HG02623 (cell line): Measurements from ENCODE around the gene ICE1.
"Not testable (repeated sequence)": the region's sequence is repeated elsewhere in the genome, so short reads cannot be mapped to it uniquely, and the experiment has no call there.

Source experiments
- ATAC-seq: cut with Tn5 transposase; IDR thresholded peaks from one replicate; pipeline ENCODE4 v1.9.1; 2021; ENCODE audit warnings: moderate library complexity; ENCODE audit not compliant: unreplicated experiment

The ICE1 gene

DNA sequence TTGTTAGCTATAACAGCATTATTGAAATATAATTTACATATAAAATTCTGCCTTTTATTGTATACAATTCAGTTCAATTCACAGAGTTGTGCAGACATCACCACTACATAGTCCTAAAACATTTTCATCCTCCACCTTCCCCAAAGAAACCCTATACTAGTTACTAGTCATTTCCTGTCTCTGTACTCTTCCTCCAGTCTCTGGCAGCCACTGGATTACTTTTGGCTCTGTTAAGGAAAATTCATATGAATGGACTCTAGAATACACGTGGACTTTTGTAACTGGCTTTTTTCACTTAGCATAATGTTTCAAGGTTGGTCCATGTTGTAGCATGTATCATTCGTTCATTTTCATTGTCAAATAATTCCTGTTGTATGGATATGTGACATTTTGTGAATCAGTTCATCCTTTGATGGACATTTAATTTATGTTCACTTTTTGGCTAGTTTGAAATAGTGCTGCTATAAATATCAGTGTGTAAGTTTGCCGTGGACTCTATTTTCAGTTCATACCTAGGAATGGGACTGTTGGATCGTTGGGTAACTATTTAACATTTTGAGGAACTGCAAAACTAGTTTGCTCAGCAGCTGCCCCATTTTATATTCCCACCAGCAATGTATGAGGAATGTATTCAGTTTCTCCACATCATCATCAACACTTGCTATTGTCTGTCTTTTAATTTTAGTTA is 9.7 kb downstream of the ICE1 start:
- no peak for ATAC-seq

DNA sequence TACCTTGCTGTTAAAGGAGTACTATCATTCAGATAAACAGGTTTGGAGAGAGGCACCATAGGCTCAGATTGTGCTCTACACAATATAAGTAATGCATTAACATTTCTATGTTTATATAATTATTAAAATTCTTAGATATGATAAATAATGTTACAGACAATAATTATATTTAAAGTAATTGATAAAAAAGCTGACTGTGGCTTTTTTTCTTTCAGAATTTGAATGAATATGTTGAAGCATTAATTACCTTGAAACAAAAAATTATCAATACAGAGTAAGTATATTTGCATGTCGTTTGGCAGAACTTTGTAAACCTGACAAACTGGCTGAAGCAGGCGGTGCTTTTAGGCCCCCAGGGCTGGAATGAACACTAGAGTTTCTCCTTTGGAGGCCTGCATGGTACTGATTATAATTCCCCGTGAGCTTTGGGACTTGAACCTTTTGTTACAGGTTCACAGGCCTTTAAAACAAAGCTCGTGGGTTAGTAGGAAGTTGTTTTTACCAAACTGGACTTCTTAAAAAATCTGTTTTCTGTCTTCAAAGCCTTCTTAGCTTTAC is 13.8 kb downstream of the ICE1 start:
- ATAC-seq: no peak

- no peak for ATAC-seq
Observed at GRCh38 chr5:5437227-5438172, 15.0 kb downstream of the ICE1 start.

GRCh38 chr5:5451863-5452262 is 29.4 kb downstream of the ICE1 start:
- no peak for ATAC-seq

- no peak for ATAC-seq
Observed at GRCh38 chr5:5453131-5453530, 30.7 kb downstream of the ICE1 start.

GRCh38 chr5:5454391-5454790 is 31.9 kb downstream of the ICE1 start:
- no peak for ATAC-seq

- ATAC-seq: no peak
Observed at GRCh38 chr5:5456858-5457257, 34.4 kb downstream of the ICE1 start.

GRCh38 chr5:5460311-5460710 is 37.8 kb downstream of the ICE1 start:
- ATAC-seq: no peak

GRCh38 chr5:5461012-5461411 is 38.5 kb downstream of the ICE1 start:
- no peak for ATAC-seq

DNA sequence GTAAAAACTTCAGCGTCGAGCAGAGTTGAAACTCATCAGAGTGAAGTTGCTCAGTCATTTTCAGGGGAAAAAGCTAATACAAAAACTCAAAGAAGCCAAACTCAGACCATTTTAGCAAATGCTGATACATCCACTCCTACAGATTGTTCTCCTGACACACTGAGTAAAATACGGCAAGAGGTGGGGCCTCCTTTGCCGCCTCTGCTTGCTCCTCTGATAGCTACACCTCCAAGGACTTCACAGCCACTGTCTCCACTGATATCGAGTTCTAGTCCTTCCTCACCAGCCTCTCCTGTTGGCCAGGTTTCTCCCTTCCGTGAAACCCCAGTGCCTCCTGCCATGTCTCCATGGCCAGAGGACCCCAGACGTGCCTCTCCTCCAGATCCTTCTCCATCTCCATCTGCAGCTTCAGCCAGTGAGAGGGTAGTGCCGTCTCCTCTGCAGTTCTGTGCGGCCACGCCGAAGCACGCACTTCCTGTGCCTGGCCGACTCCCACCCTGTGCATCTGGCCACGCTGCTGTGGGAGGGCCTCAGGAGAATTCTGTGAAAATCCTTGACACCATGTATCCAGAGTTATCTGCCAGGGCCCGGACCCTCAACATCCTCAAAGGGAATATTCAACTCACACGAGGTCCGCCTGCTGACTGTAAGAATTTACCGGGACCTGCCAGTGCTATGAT is 41.7 kb downstream of the ICE1 start:
- no peak for ATAC-seq

DNA sequence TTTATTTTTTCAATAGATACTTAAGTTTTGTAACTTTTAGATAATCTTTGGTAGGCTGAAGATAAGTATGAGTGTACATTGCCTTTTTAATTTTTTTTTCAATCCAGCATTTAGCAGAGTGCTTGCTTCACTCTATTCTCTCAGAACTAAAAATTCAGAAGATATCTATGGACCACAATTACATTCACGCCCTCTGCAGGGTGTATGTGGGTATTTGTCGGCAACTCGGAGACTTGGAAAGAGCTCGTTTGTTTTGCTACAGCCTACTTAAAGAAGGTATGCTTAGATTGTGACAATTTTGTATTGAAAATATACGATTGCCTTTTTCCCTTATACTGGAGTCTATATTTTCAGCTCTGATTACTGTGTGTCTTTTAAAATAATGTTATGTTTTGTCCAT is 43.8 kb downstream of the ICE1 start:
- ATAC-seq: no peak

DNA sequence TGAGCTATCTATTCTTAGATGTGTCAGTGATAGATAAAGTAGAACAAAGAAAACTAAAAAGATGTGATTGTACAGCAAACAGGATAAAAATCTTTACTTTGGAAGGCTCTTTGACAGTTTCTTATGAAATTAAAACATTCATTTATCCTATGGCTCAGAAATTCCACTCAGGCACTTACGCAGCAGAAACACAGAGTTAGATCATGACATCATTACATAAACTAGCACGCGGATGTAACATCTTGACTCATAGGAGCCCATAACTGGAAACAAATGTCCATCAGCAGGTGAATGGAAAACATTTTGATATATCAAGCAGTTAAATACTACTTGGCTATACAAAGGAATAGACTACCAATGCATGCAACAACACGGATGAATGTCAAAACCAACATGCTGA is 45.3 kb downstream of the ICE1 start:
- no peak for ATAC-seq

DNA sequence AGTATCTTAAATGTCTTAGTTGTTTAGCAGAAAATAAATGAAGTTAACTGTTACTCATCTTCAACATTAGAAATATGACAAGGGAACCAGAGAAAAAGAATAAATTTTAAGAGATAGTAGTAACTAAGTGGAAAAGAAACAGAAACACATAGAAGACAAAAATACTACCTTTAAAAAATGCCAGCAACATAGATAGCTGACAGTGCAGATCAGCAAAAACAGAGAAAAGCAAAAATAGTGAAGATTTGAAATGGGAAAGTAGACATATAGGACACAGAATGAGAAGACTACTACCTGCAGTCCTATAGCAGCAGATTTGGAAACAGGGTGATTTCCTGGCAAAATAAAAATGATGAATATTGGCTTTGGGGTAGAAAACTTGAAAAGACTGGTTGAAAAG is 48.5 kb downstream of the ICE1 start:
- ATAC-seq: no peak

DNA sequence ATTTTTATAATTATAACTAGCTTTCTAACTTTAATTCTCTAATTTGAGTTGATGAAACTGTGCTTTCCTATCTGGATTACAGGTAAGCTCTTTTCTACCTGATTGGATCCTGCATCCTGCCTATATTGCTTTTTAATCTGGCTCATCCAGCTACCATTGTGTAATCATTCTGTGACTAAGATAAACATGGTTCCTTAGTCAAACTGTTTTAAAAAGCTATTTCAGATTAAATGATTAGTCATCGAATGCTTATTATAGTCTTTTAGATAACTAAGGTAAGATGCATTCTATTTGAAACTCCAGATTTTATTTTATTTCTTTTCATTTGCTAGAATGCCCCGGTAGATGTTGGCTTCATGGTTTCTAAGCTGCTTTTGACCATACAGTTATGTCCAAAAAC is 50.7 kb downstream of the ICE1 start:
- no peak for ATAC-seq

DNA sequence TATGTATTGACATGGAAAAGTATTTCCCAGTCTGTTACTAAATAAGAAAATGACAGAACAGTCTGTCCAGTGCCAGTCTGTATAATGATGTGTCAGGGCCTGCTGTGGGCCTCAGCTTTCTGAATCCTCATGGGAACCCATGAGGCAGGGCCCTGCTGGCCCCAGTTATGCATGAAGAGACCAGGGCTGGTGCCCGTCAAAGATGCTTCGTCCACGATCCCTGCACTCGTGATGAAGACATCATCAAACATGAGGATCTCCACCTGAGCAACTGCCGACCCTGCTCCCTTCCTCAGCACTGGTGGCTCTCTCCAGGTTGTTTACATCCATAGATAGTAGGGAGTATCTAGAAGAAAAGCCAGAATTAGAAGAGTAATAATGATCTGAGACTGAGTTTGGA is 52.5 kb downstream of the ICE1 start:
- no peak for ATAC-seq

DNA sequence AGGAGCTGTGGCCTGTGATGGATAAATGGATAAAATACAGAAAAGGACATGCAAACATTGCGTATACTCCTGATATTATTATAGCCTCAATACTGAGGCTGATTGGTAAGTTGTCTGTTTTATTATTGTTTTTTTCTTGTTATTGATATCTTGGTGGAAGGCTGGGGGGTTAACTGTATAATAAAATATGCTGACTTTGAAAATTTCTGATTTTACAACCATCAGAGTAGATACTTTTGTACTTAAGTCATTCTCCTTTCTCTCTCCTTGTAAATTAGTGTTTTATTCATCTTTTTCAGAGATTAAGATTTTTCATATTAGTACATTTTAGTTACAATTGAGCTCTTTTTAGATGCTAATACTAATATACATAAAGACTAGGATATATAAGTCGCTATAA is 53.5 kb downstream of the ICE1 start:
- no peak for ATAC-seq

GRCh38 chr5:5479578-5479977 is 57.1 kb downstream of the ICE1 start:
- ATAC-seq: not testable (repeated sequence)

- no peak for ATAC-seq
Observed at GRCh38 chr5:5480481-5481111, 58.1 kb downstream of the ICE1 start.

DNA sequence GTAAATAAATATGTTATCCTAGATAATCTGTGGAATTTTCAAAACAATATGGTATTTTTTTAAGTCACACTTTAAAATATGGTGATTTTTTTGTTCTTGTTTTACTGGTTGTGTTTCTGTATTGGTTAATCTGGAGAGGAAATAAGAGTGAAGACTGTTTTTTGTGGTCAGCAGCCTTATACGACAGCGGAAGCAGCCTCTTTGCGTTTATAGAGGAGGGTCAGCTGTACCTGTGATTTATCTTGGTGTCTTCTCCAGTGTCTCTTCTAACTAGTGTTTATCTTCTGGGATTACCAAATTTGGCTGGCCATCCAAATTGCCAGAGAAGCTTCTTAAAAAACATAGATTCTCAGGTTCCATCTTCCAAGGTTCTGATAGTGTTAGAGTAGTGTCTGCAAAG is 58.7 kb downstream of the ICE1 start:
- ATAC-seq: peak; percentile 43

DNA sequence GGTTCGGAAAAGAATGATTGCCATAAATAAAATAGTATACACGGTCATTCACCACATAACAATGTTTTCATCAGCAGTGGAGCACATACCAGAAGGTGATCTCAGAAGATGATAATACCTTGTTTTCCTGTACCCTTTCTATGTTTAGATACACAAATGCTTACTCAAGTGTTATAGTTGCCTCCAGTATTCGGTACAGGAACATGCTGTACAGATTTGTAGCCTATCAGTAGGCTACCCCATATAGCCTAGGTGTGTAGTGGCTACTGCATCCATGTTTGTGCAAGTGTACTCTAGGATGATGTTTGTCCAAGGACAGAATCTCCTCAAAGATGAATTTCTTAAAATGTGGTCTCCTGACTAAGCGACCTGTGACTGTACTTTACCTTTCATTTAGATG is 59.2 kb downstream of the ICE1 start:
- ATAC-seq: no peak

GRCh38 chr5:5483350-5483749 is 60.9 kb downstream of the ICE1 start:
- ATAC-seq: no peak
